ENCODE measurements around the gene THAP5. TPM values are rescaled to one million over a fixed set of nuclear protein-coding genes. Genes with fewer than 3 reads are reported as not detected.
"Not testable (repeated sequence)": the region's sequence is repeated elsewhere in the genome, so short reads cannot be mapped to it uniquely, and the experiment has no call there.

The THAP5 gene
- total RNA-seq, 4 donors from 2014 or later: 23.1 to 27.7 (median 27.3) TPM

DNA sequence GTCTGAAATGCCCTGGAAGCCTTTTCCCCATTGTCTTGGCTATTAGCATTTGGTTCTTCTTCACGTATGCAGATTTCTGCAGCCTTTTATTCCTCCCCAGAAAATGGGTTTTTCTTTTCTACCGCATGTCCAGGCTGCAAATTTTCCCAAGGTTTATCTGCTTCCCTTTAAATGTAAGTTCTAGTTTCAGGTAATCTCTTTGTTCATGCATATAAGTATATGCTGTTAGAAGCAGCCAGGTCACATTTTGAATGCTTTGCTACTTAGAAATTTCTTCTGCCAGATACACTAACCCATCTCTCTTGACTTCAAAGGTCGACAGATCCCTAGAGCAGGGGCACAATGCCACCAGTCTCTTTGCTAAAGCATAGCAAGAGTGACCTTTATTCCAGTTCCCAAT is 12.3 kb downstream of the THAP5 start:
- WGBS: 100% methylated on average over 3 of the region's 3 CpGs
- H3K36me3 ChIP-seq: peaks cover 0 to 10% (median 0%) of the 10 kb centered on the region in 4 donors
- no peaks in the 10 kb centered on the region for H3K27me3 ChIP-seq
- no peaks in the 10 kb centered on the region for H3K4me1 ChIP-seq
- DNase-seq (ENCODE audit: extremely low spot score): no peak
- H3K27ac ChIP-seq (replicated peaks in 1 of 4): no peak overlapping the region
- intact Hi-C loops (cut with DNase I): no loop called here
- H3K9me3 ChIP-seq: peaks cover 0 to 17% (median 7%) of the 10 kb centered on the region in 4 donors
- H3K4me3 ChIP-seq: no peak overlapping the region
- TF ChIP-seq CTCF (IDR thresholded peaks at IDR 0.05): no peak
- no peak for TF ChIP-seq POLR2A (IDR thresholded peaks at IDR 0.05; ENCODE audit: low read depth)
- TF ChIP-seq EP300 (IDR thresholded peaks at IDR 0.05): no peak
- TF ChIP-seq POLR2AphosphoS5 (IDR thresholded peaks at IDR 0.05): no peak

DNA sequence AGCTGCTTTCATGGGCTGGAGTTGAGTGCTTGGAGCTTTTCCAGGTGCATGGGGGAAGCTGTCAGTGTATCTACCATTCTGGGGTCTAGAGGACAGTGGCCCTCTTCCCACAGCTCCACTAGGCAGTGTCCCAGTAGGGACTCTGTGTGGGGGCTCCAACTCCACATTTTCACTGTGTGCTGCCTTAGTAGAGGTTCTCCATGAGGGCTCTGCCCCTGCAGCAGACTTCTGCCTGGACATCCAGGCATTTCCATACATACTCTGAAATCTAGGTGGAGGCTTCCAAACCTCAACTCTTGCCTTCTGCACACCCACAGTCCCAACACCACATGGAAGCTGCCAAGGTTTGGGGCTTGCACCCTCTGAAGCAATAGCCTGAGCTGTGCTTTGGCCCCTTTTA is 12.8 kb downstream of the THAP5 start:
- H3K4me1 ChIP-seq; H3K27ac ChIP-seq (replicated peaks in 1 of 4); intact Hi-C loops (cut with DNase I); H3K4me3 ChIP-seq; H3K36me3 ChIP-seq; H3K27me3 ChIP-seq; DNase-seq (ENCODE audit: extremely low spot score): not testable (repeated sequence)
- peaks cover 0 to 17% (median 7%) of the 10 kb centered on the region in 4 donors for H3K9me3 ChIP-seq

GRCh38 chr7:108548141-108548896 is 21.2 kb downstream of the THAP5 start:
- H3K27me3 ChIP-seq; intact Hi-C loops (cut with DNase I); H3K9me3 ChIP-seq; H3K4me3 ChIP-seq; H3K4me1 ChIP-seq; H3K27ac ChIP-seq (replicated peaks in 1 of 4); H3K36me3 ChIP-seq; DNase-seq (ENCODE audit: extremely low spot score): not testable (repeated sequence)
- 91% methylated on average over 2 of the region's 2 CpGs for whole genome bisulfite sequencing

GRCh38 chr7:108541478-108541877 is 28.0 kb downstream of the THAP5 start:
- no peak for DNase-seq (ENCODE audit: extremely low spot score)
- TF ChIP-seq EP300 (IDR thresholded peaks at IDR 0.05) (no peak), POLR2A (IDR thresholded peaks at IDR 0.05; ENCODE audit: low read depth) (no peak), CTCF (IDR thresholded peaks at IDR 0.05) (no peak), POLR2AphosphoS5 (IDR thresholded peaks at IDR 0.05) (no peak)
- Histone ChIP-seq H3K27me3 (no peaks in the 10 kb centered on the region), H3K4me1 (no peaks in the 10 kb centered on the region), H3K27ac (replicated peaks in 1 of 4) (no peak overlapping the region), H3K36me3 (no peaks in the 10 kb centered on the region), H3K9me3 (no peaks in the 10 kb centered on the region), H3K4me3 (no peak overlapping the region)
- 58% methylated on average over 2 of the region's 2 CpGs for WGBS
- intact Hi-C loops (cut with DNase I): no loop called here

GRCh38 chr7:108538685-108539084 is 30.8 kb downstream of the THAP5 start:
- H3K36me3 ChIP-seq; intact Hi-C loops (cut with DNase I); DNase-seq (ENCODE audit: extremely low spot score); H3K4me1 ChIP-seq; H3K27me3 ChIP-seq; H3K27ac ChIP-seq (replicated peaks in 1 of 4); H3K4me3 ChIP-seq; H3K9me3 ChIP-seq: not testable (repeated sequence)
- 86% methylated on average over 4 of the region's 4 CpGs for WGBS

- DNase-seq (ENCODE audit: extremely low spot score); H3K4me1 ChIP-seq; H3K27ac ChIP-seq (replicated peaks in 1 of 4); H3K9me3 ChIP-seq; H3K27me3 ChIP-seq; H3K36me3 ChIP-seq; intact Hi-C loops (cut with DNase I); H3K4me3 ChIP-seq: not testable (repeated sequence)
- 71% methylated on average over 2 of the region's 2 CpGs for WGBS
Observed at GRCh38 chr7:108538236-108538635, 31.3 kb downstream of the THAP5 start.

DNA sequence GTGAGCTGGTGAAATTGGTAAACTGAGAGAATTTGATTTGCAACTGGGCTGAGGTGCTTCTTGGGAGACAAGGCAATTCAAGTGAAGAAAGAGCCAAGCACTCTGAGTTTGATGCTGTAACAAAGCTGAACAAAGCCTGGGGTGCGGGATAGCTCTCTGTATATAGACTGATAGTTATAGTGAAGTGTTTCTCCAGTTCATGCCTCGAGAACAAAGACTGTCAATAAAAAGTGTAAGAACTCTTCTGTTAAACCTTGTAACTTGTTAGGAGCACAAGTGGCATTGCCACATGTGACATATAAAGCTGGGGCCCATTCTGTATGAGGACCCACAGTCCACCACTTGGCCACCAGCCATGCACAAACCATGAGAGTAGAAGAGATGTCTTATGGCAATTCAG is 32.3 kb downstream of the THAP5 start:
- no peak overlapping the region for H3K27ac ChIP-seq (replicated peaks in 1 of 4)
- no peak overlapping the region for H3K4me3 ChIP-seq
- 90% methylated on average over 2 of the region's 2 CpGs for WGBS
- H3K27me3 ChIP-seq: no peaks in the 10 kb centered on the region
- no peaks in the 10 kb centered on the region for H3K9me3 ChIP-seq
- no peaks in the 10 kb centered on the region for H3K4me1 ChIP-seq
- DNase-seq (ENCODE audit: extremely low spot score): no peak
- H3K36me3 ChIP-seq: no peaks in the 10 kb centered on the region
- intact Hi-C loops (cut with DNase I): no loop called here
- TF ChIP-seq POLR2A (IDR thresholded peaks at IDR 0.05; ENCODE audit: low read depth) (no peak), EP300 (IDR thresholded peaks at IDR 0.05) (no peak), POLR2AphosphoS5 (IDR thresholded peaks at IDR 0.05) (no peak), CTCF (IDR thresholded peaks at IDR 0.05) (no peak)
